ENCODE measurements around the gene NKX1-1.
"Not testable (repeated sequence)": the region's sequence is repeated elsewhere in the genome, so short reads cannot be mapped to it uniquely, and the experiment has no call there.

NKX1-1 gene

DNA sequence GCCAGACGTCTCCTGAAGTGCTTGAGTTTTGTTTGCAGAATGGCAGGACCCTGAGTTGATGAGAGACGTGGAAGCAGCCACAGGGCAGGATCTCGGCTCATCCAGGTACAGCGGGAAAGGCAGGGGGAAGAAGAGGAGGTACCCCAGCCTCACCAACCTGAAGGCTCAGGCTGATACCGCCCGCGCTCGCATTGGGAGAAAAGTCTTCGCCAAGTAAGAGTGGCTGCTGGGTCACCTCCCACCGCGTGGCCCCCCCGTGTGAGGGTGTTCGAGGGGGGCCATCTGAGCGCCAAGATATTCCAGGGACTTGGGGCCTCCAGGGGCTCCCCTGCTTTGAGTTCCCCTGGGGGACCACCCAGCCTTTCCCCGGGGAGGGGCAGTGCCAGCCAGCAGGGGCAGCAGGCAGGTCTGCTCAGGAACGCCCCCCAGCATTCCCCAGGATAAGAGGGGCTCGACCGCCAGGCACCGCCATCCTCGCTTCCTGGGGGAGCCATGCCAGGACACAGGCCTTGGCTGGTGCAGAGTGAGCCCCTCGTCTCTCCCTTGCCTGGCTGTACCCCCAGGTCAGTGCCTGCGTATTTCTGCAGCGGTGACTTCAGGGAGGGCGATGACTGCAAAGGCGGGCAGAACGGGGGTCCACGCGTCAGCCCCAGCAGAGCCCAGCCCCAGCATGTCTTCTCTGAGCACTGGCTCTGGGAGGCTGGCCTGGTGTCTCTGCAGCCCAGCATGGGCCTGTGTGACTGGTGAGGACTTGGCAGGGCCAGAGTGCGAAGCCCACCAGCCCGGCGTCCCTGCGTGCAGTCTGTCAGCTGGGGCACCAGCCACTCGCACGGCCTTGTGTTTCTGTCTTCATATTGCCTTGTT, 22.3 kb downstream of the NKX1-1 start:
- FAIRE-seq = no peak

DNA sequence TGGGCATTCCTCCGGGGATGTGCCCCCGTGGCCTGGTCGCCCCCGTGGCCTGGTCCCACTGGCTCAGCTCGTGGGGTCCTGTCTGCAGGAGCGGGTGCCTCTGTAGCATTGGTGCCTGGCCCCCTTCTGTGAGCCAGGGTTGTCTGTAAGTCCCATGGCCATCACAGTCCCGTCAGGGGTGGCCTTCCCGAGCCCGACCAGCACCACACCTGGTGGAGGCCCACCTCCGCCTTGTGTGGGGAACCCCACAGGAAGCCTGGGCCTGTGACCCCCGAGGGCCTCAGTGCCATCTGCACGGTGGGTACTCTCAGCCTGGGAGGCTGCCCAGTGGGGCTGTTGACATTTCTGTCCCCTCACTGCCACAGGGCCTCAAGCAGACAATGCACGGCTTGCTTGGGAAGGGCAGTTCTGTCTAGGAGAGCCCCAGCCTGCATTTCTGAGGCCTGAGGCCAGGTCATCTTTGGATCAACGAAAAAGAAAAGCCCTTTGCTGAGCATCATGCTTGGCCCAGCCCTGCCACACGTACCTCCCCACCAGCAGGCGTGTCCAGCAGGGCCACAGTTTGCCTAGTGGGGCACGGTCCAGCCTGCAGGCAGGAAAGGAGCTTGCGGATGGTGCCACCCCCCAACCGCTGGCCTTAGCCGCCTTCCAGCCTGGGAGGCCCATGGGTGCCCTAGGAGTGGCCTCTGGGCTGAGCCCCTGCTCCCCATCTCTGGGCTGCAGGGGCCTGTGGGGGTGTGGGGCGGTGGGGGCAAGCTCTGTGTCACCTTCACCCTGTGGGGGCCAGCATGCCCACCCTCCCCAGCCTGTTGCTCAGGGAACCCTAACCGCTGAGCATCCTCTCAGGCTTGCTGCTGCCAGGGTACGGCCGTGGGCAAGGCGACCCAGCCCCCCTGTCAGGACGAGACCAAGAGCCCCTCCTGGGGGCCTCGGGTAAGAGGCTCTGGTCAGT, 23.2 kb downstream of the NKX1-1 start:
- no peak for FAIRE-seq

DNA sequence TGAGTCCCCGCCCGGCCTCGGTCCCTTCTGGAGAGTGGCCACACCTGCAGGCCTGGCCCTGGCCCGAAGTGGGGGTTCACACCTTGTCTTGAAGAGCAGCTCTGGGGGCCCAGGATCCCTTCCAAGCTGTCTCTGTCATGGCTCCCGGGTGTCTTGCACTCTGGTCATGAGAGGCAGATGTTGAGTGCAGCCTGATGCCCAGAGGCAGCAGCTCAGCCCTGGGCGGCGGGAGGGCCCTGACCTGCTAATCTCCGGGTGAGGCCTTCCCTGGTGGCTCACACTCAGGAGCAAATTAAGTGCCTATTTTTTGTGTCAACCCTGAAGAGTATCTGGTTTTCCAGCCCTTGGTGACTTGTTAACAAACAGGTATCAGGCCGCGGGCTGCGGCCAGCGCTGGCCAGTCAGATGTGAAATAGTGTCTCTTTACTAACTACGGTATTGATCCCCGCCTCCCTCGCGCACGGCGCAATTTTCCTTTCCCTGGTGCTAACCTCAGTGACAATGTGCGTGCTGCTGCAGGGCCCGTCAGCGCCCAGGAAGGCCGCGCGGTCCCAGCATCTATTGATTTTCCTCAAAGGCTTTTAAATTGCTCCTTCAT, 24.2 kb downstream of the NKX1-1 start:
- no peak for FAIRE-seq

GRCh38 chr4:1381181-1381621, 25.0 kb downstream of the NKX1-1 start:
- no peak for FAIRE-seq

- FAIRE-seq = no peak
Observed at GRCh38 chr4:1380368-1381151, 25.7 kb downstream of the NKX1-1 start.

DNA sequence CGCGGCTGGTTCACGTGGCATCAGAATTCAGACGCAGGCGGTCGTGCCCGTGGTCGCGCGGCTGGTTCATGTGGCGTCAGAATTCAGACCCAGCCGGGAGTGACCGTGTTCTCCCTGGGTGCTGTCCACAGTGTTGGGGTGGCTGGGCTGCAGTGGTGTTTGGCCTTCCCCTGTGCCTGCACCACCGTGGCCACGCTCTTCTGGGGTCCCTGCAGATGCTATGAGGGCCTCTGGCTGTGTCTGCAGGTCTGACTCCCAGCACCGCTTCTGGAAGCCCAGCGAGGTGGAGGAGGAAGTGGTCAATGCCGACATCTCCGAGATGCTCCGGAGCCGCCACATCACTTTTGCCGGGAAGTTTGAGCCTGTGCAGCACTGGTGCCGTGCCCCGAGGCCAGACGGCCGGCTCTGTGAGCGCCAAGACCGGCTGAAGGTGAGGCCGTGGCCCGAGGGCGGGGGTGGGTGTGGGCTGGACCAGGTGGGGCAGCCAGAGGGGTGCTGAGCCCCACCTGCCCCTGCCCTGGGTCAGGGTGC, 26.4 kb downstream of the NKX1-1 start:
- FAIRE-seq = no peak

DNA sequence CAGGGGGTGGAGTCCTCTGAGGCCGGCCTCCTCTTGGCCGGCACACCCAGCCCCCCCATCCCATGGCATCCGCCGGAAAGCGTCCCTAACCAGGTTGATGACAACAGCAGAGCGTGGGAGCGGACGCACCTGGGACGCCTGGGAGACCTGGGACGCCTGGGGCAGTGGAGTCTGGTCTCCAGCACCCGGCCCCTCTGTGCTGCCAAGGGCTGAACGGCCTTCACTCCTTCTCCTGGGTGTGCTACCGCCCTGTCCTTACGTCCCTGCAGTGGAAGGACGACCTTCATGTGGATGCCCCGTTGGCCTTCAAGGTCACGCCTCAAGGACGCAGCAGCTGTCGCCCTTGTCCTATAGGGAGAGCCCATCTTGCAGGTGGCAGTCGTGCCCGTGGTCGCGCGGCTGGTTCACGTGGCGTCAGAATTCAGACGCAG, 26.9 kb downstream of the NKX1-1 start:
- FAIRE-seq = no peak

GRCh38 chr4:1378559-1379231, 27.5 kb downstream of the NKX1-1 start:
- no peak for FAIRE-seq

- no peak for FAIRE-seq
Observed at GRCh38 chr4:1377606-1378261, 28.5 kb downstream of the NKX1-1 start.

GRCh38 chr4:1376841-1377605, 29.2 kb downstream of the NKX1-1 start:
- FAIRE-seq = no peak

- FAIRE-seq = no peak
Observed at GRCh38 chr4:1376391-1376840, 29.8 kb downstream of the NKX1-1 start.

- no peak for FAIRE-seq
Observed at GRCh38 chr4:1375761-1376322, 30.4 kb downstream of the NKX1-1 start.

- no peak for FAIRE-seq
Observed at GRCh38 chr4:1375051-1375721, 31.1 kb downstream of the NKX1-1 start.

DNA sequence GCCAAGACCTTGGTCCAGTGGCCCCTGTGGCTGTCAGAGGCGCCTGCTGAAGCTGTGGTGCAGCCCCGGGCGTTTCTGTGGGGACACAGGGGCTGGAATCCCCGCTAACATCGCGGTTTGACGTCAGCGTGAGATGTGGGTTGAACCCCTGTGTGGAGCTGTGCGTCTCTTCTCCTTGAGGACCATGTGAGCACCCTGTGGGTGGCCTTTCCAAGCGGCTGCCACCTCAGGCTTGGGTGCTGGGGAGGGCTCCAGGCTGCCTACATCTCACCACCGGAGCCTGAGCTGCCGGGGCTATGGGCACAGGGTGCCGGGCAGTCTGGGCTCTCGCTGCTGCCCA, 31.6 kb downstream of the NKX1-1 start:
- no peak for FAIRE-seq

GRCh38 chr4:1373892-1374705, 32.1 kb downstream of the NKX1-1 start:
- no peak for FAIRE-seq

- FAIRE-seq = not testable (repeated sequence)
Observed at GRCh38 chr4:1372576-1372975, 33.7 kb downstream of the NKX1-1 start.

- no peak for FAIRE-seq
Observed at GRCh38 chr4:1371176-1372165, 34.8 kb downstream of the NKX1-1 start.
